Breast epithelium (tissue), 4 donors: ENCODE data around the gene TAPBPL. TPM values are rescaled to one million over a fixed set of nuclear protein-coding genes. Genes with fewer than 3 reads are reported as not detected.
"Not testable (repeated sequence)": the region's sequence is repeated elsewhere in the genome, so short reads cannot be mapped to it uniquely, and the experiment has no call there.

Experiments
- DNase-seq, 2 donors: peaks; one replicate each; pipeline ENCODE4 v3.0.0-alpha.2; 2019; ENCODE audit warnings: low spot score in 2 of 2
- H3K27ac ChIP-seq, 2 donors: fragments of 200-600 bp; sonication (generic) in 1 of 2; one replicate each; pipeline ENCODE4 v1.5.1; 2016 to 2019; ENCODE audit warnings: mild to moderate bottlenecking in 1 of 2
- H3K27me3 ChIP-seq, 2 donors: fragments of 200-600 bp; sonication (generic) in 1 of 2; one replicate each; pipeline versions ENCODE4 v1.5.1 to v1.6.0; 2017 to 2019; ENCODE audit warnings: control low read depth in 1 of 2, mild to moderate bottlenecking in 1 of 2
- H3K36me3 ChIP-seq: fragments of 200-600 bp; one replicate; pipeline ENCODE4 v1.5.1; 2019
- H3K4me1 ChIP-seq, 2 donors: fragments of 200-600 bp; sonication (generic); one replicate each; pipeline ENCODE4 v1.5.1; 2016 to 2019; ENCODE audit warnings: control low read depth in 1 of 2
- H3K4me3 ChIP-seq, 3 donors: fragments of 200-600 bp; sonication (generic); 1 replicate in 2 of 3; 2 replicates in 1 of 3; pipeline ENCODE4 v1.5.1; 2016 to 2019; ENCODE audit warnings: mild to moderate bottlenecking in 3 of 3, moderate library complexity in 2 of 3
- H3K9me3 ChIP-seq, 2 donors: fragments of 200-600 bp; sonication (generic) in 1 of 2; one replicate each; pipeline ENCODE4 v1.5.1; 2016 to 2019; ENCODE audit warnings: control low read depth in 1 of 2
- POLR2A ChIP-seq: fragments of 450-650 bp; IDR thresholded peaks from one replicate; pipeline ENCODE4 v1.6.1; 2016; ENCODE audit warnings: antibody characterized with exemption, mild to moderate bottlenecking, moderate library complexity
- POLR2AphosphoS5 ChIP-seq, 3 donors: sonication (generic); formaldehyde crosslinking; IDR thresholded peaks; one replicate each; pipeline ENCODE4 v1.6.1; 2017; ENCODE audit warnings: antibody characterized with exemption in 3 of 3
- intact Hi-C: fragments of 100-400 bp; cut with DNase I; formaldehyde crosslinking; loops from one replicate; pipeline ENCODE4 v1.15.1; 2023; ENCODE audit warnings: low total_unique reads
- total RNA-seq, 3 donors: library from RNA; depleted of rRNA; stranded (reverse); fragments of >200 nt; gene quantifications; one replicate each; pipeline ENCODE4 v1.1.0, GENCODE V29; 2016
- TF ChIP-seq, protein P1 (sequence below), 3 donors: fragments of 450-650 bp; IDR thresholded peaks; one replicate each; pipeline ENCODE4 v1.5.1; 2016 to 2017; ENCODE audit warnings: antibody characterized with exemption in 3 of 3, mild to moderate bottlenecking in 3 of 3, moderate library complexity in 3 of 3

Gene TAPBPL
- total RNA-seq, 3 donors from 2014 or later, result 16.5 to 24.6 (median 22.9) TPM

DNA sequence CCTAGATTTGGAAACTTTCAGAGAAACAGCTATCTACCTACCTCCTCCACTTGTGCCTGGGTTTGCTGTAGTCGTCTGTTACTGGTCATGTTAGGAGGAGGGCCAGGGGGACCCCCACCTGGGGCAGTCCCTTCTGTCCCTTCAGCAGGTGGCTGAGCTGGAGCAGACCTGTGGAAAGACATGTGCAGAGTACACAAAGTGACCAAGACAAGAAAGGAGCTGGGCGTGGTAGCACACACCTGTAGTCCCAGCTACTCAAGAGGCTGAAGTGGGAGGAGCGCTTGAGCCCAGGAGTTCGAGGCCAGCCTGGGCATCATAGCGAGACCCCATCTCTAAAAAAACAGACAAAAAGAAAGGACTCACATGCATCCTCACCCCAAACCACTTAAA is 14.3 kb downstream of the TAPBPL start:
- no peak overlapping the region for H3K27ac ChIP-seq
- no peaks in the 10 kb centered on the region for H3K36me3 ChIP-seq
- no peaks in the 10 kb centered on the region for H3K9me3 ChIP-seq
- H3K4me1 ChIP-seq, result no peaks in the 10 kb centered on the region
- intact Hi-C loops, result no loop called here
- TF ChIP-seq POLR2AphosphoS5 (IDR thresholded peaks at IDR 0.05), result no peak
- no peak for TF ChIP-seq POLR2A
- TF ChIP-seq, protein P1, sequence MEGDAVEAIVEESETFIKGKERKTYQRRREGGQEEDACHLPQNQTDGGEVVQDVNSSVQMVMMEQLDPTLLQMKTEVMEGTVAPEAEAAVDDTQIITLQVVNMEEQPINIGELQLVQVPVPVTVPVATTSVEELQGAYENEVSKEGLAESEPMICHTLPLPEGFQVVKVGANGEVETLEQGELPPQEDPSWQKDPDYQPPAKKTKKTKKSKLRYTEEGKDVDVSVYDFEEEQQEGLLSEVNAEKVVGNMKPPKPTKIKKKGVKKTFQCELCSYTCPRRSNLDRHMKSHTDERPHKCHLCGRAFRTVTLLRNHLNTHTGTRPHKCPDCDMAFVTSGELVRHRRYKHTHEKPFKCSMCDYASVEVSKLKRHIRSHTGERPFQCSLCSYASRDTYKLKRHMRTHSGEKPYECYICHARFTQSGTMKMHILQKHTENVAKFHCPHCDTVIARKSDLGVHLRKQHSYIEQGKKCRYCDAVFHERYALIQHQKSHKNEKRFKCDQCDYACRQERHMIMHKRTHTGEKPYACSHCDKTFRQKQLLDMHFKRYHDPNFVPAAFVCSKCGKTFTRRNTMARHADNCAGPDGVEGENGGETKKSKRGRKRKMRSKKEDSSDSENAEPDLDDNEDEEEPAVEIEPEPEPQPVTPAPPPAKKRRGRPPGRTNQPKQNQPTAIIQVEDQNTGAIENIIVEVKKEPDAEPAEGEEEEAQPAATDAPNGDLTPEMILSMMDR (IDR thresholded peaks at IDR 0.05), result no peak
- no peak overlapping the region for H3K4me3 ChIP-seq
- no peaks in the 10 kb centered on the region for H3K27me3 ChIP-seq
- DNase-seq, result no peak

- H3K4me3 ChIP-seq, DNase-seq, intact Hi-C loops, H3K4me1 ChIP-seq, H3K9me3 ChIP-seq, H3K36me3 ChIP-seq, H3K27me3 ChIP-seq, H3K27ac ChIP-seq: not testable (repeated sequence)
Observed at GRCh38 chr12:6466751-6467150, 14.9 kb downstream of the TAPBPL start.

DNA sequence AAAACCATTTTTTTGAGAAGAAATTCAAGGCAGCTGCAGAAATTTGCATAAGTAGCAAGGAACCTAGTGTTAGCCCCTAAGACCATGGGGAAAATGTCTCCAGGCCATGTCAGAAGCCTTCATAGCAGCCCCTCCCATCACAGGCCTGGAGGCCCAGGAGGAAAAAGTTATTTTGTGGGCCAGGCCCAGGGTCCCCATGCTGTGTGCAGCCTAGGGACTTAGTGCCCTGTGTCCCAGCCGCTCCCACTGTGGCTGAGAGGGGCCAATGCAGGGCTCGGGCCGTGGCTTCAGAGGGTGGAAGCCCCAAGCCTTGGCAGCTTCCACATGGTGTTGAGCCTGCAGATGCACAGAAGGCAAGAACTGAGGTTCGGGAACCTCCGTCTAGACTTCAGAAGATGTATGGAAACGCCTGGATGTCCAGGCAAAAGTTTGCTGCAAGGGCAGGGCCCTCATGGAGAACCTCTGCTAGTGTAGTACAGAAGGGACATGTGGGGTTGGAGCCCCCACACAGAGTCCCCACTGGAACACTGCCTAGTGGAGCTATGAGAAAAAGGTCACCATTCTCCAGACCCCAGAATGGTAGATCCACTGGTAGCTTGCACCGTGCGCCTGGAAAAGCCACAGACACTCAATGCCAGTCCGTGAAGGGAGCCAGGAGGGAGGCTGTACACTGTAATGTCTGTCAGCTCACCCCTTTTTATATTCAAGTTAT is 15.9 kb downstream of the TAPBPL start:
- H3K4me3 ChIP-seq, intact Hi-C loops, H3K9me3 ChIP-seq, H3K27me3 ChIP-seq, H3K36me3 ChIP-seq, DNase-seq, H3K27ac ChIP-seq, H3K4me1 ChIP-seq: not testable (repeated sequence)

DNA sequence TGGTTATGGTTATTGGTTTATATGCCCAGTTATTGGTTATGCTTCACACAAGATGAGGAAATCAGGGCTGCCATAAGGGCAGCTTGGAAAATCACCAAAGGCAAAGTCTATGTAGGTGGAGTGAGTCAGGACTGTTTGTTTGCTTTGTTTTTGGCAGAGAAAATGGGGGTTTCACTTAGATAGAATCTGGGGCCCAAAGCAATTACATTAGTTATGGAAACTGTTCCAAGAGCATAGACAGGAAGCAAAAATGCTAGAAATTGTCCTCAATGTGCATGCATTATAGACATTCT is 16.4 kb downstream of the TAPBPL start:
- intact Hi-C loops, result no loop called here
- H3K4me3 ChIP-seq, result no peak overlapping the region
- TF ChIP-seq POLR2AphosphoS5 (IDR thresholded peaks at IDR 0.05) (no peak), POLR2A (no peak)
- TF ChIP-seq, protein P1 (IDR thresholded peaks at IDR 0.05), result no peak
- H3K27ac ChIP-seq, result no peak overlapping the region
- no peaks in the 10 kb centered on the region for H3K4me1 ChIP-seq
- no peak for DNase-seq
- no peaks in the 10 kb centered on the region for H3K36me3 ChIP-seq
- H3K27me3 ChIP-seq, result no peaks in the 10 kb centered on the region
- no peaks in the 10 kb centered on the region for H3K9me3 ChIP-seq

DNA sequence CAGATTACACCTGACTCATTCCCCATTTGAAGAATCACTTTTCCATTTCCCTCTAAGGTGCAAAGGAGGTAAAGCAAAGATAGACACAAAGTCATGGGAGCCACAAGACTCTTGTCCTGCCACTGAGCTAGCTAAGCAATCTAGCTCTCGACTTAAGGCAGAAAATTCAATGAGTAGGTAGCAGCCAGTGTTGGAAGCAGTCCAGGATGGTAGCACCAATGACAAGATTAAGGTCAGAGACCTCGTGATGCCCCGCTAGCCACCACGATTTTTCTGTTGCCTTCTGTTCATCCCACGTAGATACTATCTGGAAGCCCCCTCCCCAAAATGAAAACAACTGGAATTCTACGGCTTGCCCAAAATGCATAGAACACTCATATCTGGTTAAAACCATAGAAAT is 17.2 kb downstream of the TAPBPL start:
- Histone ChIP-seq H3K27me3 (no peaks in the 10 kb centered on the region), H3K9me3 (no peaks in the 10 kb centered on the region), H3K4me3 (peak overlapping the region in 2 of 3 donors; percentile 74 to 79), H3K36me3 (no peaks in the 10 kb centered on the region), H3K27ac (no peak overlapping the region), H3K4me1 (no peaks in the 10 kb centered on the region)
- intact Hi-C loops, result no loop called here
- TF ChIP-seq, protein P1 (IDR thresholded peaks at IDR 0.05), result no peak
- no peak for TF ChIP-seq POLR2A
- no peak for TF ChIP-seq POLR2AphosphoS5 (IDR thresholded peaks at IDR 0.05)
- no peak for DNase-seq

DNA sequence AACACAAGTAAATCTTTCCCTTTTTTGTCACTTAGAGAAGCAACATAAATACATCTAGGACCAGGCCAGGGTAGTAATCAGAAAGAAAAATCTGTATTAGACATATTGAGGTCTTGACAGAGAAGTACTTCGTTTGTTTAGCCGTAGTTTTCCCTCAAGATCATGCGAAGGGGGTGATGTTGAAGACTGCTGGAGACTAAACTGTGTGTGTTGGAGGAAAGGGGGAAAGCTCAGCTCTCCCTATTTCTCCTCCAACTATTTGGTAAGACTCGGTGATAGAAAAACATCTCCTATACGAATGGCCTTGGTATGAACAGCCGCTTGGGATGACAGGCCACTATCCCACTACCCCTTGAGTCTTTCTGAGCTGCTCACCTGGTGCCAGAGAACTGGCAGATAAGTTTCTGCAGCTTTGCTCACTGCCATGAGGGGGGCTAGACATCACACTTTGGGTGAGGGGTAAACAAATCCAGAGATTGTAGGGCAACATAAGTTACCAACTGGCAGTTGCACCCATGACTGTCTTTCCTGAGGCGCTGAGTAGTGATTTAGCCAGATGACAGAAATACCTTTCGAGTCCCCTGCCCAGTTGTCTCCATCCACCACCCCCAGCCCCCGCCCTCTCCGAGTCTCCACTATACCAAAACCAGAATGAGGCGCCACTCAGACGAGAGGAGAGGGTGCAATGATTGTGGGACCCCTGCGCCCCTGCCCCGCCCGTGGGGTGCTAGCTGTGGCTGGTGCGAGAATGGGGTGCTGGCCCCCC is 17.9 kb downstream of the TAPBPL start:
- no peaks in the 10 kb centered on the region for H3K36me3 ChIP-seq
- peak overlapping the region; percentile 68 to 79 (median 74) for H3K4me3 ChIP-seq
- H3K4me1 ChIP-seq, result no peaks in the 10 kb centered on the region
- no peaks in the 10 kb centered on the region for H3K9me3 ChIP-seq
- H3K27ac ChIP-seq, result peak overlapping the region; percentile 85 to 86
- TF ChIP-seq, protein P1 (IDR thresholded peaks at IDR 0.05), result no peak
- no peak for TF ChIP-seq POLR2A
- no peak for TF ChIP-seq POLR2AphosphoS5 (IDR thresholded peaks at IDR 0.05)
- DNase-seq, result no peak
- intact Hi-C loops, result no loop called here
- no peaks in the 10 kb centered on the region for H3K27me3 ChIP-seq
